Left ventricle myocardium inferior (tissue), 1 donor: ENCODE data around the gene TBCD. TPM values are rescaled to one million over a fixed set of nuclear protein-coding genes. Genes with fewer than 3 reads are reported as not detected.

Source experiments
- DNase-seq: peaks from one replicate; pipeline ENCODE4 v3.0.0-alpha.2; 2020
- H3K27ac ChIP-seq: fragments of 200-600 bp; replicated peaks from 2 replicates; pipeline ENCODE4 v1.8.0; 2021
- H3K27me3 ChIP-seq: fragments of 200-600 bp; 2 replicates; pipeline ENCODE4 v1.8.0; 2021; ENCODE audit warnings: low read depth
- H3K36me3 ChIP-seq: fragments of 200-600 bp; 2 replicates; pipeline ENCODE4 v1.8.0; 2021
- H3K4me1 ChIP-seq: fragments of 200-600 bp; 2 replicates; pipeline ENCODE4 v1.8.0; 2021
- H3K4me3 ChIP-seq: fragments of 200-600 bp; 2 replicates; pipeline ENCODE4 v1.8.0; 2021; ENCODE audit warnings: mild to moderate bottlenecking, moderate library complexity
- H3K9me3 ChIP-seq: fragments of 200-600 bp; replicated peaks from 2 replicates; pipeline ENCODE4 v1.8.0; 2021
- CTCF ChIP-seq: fragments of 200-600 bp; IDR thresholded peaks from 2 replicates; pipeline ENCODE4 v1.8.0; 2021; ENCODE audit warnings: antibody characterized with exemption, mild to moderate bottlenecking, borderline replicate concordance
- intact Hi-C: fragments of 100-400 bp; cut with micrococcal nuclease; formaldehyde crosslinking; loops from one replicate; pipeline ENCODE4 v1.11.0; 2022
- total RNA-seq: library from RNA; stranded (reverse); fragmentation: NEBNext Ultra II Directional; extraction: Animal tissue kit (Norgen Biotek cat#: 25700); gene quantifications from one replicate; pipeline ENCODE4 v1.2.1, GENCODE V29; 2021
- donor health status: DM: no; HTN: yes; CAD: no; lungs with severe emphysema.

Gene TBCD
- total RNA-seq, 1 donor from 2014 or later: 48.0 TPM

GRCh38 chr17:82839617-82840292, 87.9 kb downstream of the TBCD start, which contains the start of gene ZNF750:
Gene ZNF750 (minus strand): TSS chr17:82840022. CDS start chr17:82832454, 7,568 bp downstream.
- Histone ChIP-seq H3K27ac (peak within 1 kb of the TSS; percentile 65), H3K27me3 (no peaks in the 10 kb centered on the region), H3K36me3 (no peaks in the 10 kb centered on the region), H3K4me3 (no peak within 1 kb of the TSS), H3K4me1 (peaks cover 42% of the 10 kb centered on the region), H3K9me3 (no peaks in the 10 kb centered on the region)
- no peak for TF ChIP-seq CTCF
- no peak for DNase-seq
- intact Hi-C loops: no loop called here

GRCh38 chr17:82840431-82840831, 88.6 kb downstream of the TBCD start:
- DNase-seq: no peak
- H3K4me1 ChIP-seq: peaks cover 39% of the 10 kb centered on the region
- no peaks in the 10 kb centered on the region for H3K9me3 ChIP-seq
- H3K4me3 ChIP-seq: no peak overlapping the region
- H3K27ac ChIP-seq: no peak overlapping the region
- H3K36me3 ChIP-seq: no peaks in the 10 kb centered on the region
- no peaks in the 10 kb centered on the region for H3K27me3 ChIP-seq
- no peak for TF ChIP-seq CTCF
- intact Hi-C loops: no loop called here

- Histone ChIP-seq H3K4me1 (peaks cover 36% of the 10 kb centered on the region), H3K27ac (peak overlapping the region; percentile 15), H3K9me3 (no peaks in the 10 kb centered on the region), H3K4me3 (no peak overlapping the region), H3K36me3 (no peaks in the 10 kb centered on the region), H3K27me3 (no peaks in the 10 kb centered on the region)
- no peak for TF ChIP-seq CTCF
- intact Hi-C loops: no loop called here
- DNase-seq: no peak
Measured at GRCh38 chr17:82841921-82842596, 90.2 kb downstream of the TBCD start.

GRCh38 chr17:82843904-82844680, 92.2 kb downstream of the TBCD start:
- intact Hi-C loops: no loop called here
- H3K27me3 ChIP-seq: no peaks in the 10 kb centered on the region
- no peak for DNase-seq
- H3K36me3 ChIP-seq: no peaks in the 10 kb centered on the region
- no peak for TF ChIP-seq CTCF
- no peaks in the 10 kb centered on the region for H3K9me3 ChIP-seq
- H3K27ac ChIP-seq: peak overlapping the region; percentile 90
- H3K4me1 ChIP-seq: peaks cover 27% of the 10 kb centered on the region
- peak overlapping the region; percentile 60 for H3K4me3 ChIP-seq

GRCh38 chr17:82844796-82845162, 92.9 kb downstream of the TBCD start:
- intact Hi-C loops: no loop called here
- no peaks in the 10 kb centered on the region for H3K27me3 ChIP-seq
- peak overlapping the region; percentile 60 for H3K4me3 ChIP-seq

More at GRCh38 chr17:82844796-82845162, 92.9 kb downstream of the TBCD start:
- peaks cover 27% of the 10 kb centered on the region for H3K4me1 ChIP-seq
- no peaks in the 10 kb centered on the region for H3K9me3 ChIP-seq
- TF ChIP-seq CTCF: no peak
- no peak for DNase-seq
- H3K27ac ChIP-seq: peak overlapping the region; percentile 90
- peaks cover 3% of the 10 kb centered on the region for H3K36me3 ChIP-seq
